GM18870 (cell line): ENCODE results near the gene GEMIN5.
A peak's percentile ranks its signal among the peaks of the same experiment; 100 is the strongest.

Source experiments
- ATAC-seq: cut with Tn5 transposase; IDR thresholded peaks from one replicate; pipeline ENCODE4 v1.9.1; 2021; ENCODE audit warnings: moderate library complexity; ENCODE audit not compliant: unreplicated experiment

GEMIN5 gene

DNA sequence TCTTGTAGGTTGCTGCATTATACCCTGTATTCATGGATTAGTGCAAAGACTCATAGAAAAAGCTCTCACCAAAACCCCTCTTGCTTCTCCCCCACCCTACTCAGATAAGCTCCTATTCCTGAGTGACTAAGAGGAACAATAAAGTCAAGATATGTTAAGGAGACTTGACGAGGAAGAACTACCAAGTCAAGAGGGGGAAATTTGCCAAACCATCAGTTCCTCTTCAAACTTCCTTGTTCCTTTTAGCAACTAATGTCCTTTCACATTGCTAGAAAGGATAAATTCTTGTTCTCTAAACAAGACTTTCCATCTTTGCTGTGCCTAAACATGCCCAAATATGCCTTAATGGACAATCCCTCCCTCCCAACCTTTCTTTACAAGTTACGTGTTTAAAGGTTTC, 52.6 kb downstream of the GEMIN5 start:
- ATAC-seq = no peak

- no peak for ATAC-seq
Measured at GRCh38 chr5:154884424-154884823, 53.6 kb downstream of the GEMIN5 start.

GRCh38 chr5:154881986-154882385, 56.0 kb downstream of the GEMIN5 start:
- no peak for ATAC-seq

DNA sequence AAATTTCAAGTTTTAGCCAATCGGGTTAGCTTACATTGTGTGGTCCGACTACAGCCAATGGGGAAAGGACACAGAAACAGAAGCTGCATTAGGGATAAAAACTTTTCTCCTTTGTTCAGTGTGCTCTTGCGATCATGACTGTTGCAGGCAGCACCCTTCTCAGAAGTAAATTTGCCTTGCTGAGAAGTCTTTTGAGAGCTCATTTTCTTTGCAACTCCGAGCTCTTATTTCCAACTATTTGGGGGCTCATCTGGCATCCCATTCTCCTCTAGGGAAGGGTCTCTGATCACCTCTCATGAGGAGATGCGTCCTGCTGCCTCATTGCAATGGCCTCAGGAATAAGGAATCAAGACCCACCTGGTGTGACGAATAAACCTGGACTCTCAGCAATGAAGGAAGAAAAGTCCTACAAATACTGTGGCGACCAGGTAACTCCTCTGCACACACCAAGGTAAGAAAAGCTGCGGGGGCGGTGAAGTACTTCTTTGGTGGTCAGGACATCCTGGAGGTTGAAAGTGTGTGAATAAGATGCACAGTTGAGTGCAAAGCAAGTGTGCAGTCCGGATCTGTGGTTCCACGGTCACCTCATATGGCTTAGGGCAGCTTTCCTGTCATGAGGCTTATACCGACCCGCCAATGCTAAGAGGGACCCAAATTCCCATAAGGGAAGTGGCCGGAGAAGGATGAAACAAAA, 59.2 kb downstream of the GEMIN5 start:
- ATAC-seq = no peak

DNA sequence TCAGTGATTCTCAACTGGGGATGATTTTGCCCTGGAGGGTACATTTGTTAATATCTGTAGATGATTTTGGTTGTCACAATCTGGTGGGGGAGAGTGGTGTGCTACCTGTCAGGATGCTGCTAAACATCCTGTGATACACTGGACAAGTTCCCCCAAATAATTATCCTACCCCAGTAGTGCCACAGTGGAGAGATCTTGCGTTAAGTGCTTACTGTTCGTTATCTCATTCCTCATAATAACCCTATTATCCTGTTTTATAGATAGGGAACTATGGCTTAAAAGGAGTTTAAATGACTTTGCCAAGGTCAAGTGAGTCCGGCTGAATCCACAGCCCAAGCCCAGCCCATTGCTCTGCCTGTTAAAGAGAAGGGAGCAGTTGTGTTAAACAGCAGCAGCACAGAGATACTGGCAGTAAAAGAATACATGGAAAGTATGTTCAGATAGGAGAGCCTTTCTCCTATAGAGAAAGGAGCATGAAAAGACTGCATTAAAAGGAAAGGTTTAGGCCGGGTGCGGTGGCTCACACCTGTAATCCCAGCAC, 64.2 kb downstream of the GEMIN5 start:
- no peak for ATAC-seq

- ATAC-seq = no peak
Measured at GRCh38 chr5:154871734-154872133, 66.3 kb downstream of the GEMIN5 start.

DNA sequence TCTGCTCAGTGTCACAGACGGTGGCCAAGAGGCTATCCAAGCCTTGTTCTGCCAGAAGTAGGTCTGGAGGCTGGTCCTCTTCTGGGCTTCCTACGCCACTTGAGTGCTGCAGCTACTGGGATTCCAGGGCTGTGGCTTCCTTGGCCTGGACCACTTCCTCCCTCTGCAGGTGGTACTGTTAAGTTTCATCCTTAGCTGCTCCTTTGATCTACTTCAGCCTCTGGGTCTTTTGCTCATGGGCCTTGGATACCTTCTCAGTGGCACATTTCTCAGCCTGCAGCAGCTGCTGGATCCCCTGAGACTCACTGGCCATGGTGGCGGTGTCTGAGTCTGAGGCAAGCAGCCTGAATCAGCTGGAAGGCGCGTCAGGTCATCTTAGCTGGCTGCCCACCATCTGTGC, 69.3 kb downstream of the GEMIN5 start:
- no peak for ATAC-seq

DNA sequence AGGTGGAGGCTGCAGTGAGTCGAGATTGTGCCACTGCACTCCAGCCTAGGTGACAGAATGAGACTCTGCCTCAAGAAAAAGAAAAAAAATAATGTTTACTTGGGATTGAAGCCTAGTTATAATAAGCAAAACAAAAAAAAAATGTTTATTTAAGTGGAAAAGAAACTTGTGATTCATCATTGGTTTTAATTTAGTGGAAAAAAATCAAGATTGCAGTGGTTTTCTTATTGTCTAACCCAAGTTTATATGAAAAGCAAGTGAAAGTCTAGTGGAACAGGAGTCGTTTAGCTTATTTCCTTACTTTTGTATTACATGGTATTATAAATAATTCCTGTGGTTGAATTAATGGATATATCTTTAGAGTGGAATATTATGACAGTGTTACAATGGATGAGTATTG, 71.2 kb downstream of the GEMIN5 start:
- no peak for ATAC-seq

DNA sequence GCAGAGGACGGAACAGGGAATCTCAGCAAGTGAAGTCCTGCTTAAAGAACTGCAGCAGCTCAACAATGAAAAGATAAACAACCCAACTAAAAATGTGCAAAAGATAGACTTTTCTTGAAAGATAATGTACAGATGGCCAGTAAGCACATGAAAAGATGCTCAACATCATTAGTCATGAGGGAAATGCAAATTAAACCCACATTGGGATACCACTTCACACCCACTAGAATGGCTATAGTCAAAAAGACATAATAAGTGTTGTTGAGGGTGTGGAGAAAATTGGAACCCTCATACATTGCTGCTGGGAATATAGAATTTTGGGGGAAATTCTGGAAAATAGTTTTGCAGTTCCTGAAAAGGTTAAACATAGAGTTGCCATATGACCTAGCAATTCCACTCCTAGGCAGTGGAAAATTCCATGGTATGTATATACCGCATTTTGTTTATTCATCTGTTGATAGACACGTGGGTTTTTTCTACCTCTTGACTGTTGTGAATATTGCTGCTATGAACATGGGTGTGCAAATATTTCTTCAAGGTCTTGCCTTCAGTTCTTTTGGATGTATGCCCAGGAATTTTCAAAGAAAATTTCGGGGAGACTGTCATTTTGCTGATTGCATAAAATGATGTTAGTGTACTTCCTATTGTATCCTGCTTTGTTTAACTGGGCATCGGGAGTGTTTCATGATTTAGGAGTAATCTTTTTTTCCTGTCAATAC, 72.4 kb downstream of the GEMIN5 start:
- no peak for ATAC-seq

DNA sequence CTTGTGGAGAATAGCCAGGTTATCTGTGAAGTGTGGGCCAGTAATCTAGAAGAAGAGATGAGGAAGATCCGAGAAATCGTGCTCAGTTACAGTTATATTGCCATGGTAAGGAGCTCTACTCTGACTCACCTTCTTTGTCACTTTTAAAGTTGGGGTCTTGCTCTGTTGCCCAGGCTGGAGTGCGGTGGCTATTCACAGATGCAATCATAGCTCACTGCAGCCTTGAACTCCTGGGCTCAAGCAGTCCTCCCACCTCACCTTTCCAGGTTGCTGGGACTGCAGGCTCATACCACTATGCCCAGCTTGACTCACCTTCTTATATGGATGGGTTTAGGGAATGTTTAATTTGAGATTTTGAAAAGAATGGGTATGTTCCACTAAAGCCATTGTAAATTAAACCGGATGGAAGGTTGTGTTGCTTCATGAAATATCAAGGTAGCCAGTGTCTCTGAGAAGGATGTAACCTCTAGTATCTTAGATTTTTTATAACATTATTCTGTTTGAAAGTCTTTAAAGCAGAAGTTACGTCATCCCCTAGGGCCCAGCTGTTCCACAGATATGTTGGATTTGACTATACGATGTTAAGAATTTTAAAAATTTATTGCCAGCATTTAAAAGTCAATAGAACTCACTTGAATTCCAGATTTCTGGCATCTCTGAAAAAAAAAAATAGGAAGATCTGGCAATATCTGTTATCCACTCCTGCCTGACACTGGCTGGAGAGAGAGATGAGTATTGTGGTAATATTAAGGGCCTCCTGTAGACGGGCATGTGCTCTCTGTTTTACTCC, 74.5 kb downstream of the GEMIN5 start:
- ATAC-seq = no peak

DNA sequence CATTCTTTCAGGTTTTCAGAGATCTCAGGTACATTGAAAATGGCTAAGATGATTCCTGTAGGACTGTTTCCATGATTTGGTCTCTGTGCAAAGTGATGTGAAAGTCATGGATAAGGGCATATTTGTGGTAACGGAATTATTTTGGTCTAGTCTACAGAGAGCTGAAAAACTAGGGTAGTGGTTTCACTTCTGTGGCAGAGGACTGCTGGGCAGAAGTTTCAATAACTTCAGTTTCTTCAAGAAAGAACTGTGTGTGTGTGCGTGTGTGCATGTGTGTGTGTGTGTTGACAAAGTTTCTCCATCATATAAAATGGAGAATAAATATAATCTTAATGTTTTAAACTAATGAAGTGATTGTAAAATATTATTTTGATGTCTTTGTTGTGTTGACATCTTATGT, 75.2 kb downstream of the GEMIN5 start:
- ATAC-seq = no peak

GRCh38 chr5:154861946-154862345, 76.1 kb downstream of the GEMIN5 start:
- ATAC-seq = no peak

DNA sequence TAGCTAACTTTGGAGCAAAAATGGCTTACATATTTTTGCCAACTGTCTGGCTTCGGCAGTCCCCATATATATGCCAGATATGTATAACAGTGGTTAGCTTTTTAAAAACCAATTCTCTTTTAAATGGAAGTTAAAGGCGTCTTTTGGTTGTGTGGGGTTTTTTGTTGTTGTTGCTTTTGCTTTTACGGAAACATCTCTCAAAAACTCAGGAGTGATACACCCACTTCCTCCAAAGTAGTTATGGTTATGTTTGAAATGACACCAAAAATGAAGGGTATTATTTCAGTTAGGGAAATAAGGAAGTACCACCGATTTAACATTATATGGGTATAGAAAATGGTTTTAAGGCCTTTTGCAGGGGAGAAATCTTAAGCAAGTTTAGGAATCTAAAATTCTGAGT, 77.2 kb downstream of the GEMIN5 start:
- no peak for ATAC-seq

- ATAC-seq = no peak
Measured at GRCh38 chr5:154860123-154860522, 77.9 kb downstream of the GEMIN5 start.

DNA sequence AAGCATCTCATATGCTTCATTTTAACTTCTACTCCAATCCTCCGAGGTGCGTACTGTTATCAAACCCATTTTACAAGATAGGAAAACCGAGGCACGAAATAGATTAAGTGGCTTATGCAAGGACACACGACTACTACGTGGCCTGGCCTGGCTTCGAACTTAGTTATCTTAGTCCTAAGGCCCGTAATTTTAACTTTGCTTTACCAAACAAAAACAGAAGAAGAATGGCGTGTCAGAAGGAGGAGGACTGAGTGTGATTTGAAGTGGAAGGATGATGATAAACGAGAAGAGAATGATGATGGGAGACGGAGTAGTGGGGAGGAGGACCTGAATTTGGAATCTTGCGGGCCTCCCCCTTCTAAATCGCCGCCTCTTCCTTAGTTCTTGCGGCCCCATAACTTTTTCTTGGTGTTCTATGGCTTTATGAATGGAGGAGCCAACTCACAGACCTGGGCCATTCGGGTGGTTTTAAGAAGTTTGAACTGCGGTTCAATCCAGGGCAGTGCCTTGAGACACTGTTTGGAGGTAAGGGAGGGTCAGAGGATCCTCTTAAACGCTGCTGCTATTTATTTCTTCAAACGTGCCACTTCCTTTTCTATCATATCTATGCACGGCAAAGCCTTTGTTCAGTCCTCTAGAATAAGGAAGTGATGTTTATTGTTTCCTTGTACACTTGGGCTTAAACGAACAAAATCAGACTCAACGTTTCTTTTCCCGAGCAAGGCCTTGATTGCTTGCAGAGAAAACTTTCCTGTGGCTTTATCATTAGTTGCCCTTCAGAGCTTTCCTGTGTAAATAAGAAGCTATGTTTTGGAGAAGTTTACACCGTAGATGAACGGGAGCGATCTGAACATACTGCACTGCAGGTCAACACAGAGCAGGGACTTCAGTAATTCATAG, 78.8 kb downstream of the GEMIN5 start:
- no peak for ATAC-seq

- peak; percentile 54 for ATAC-seq
Measured at GRCh38 chr5:154858297-154858971, 79.6 kb downstream of the GEMIN5 start, which contains the start of gene CNOT8. Gene CNOT8, plus strand, starts transcription at chr5:154858627. Its CDS starts 4,652 bp downstream, at chr5:154863279.

DNA sequence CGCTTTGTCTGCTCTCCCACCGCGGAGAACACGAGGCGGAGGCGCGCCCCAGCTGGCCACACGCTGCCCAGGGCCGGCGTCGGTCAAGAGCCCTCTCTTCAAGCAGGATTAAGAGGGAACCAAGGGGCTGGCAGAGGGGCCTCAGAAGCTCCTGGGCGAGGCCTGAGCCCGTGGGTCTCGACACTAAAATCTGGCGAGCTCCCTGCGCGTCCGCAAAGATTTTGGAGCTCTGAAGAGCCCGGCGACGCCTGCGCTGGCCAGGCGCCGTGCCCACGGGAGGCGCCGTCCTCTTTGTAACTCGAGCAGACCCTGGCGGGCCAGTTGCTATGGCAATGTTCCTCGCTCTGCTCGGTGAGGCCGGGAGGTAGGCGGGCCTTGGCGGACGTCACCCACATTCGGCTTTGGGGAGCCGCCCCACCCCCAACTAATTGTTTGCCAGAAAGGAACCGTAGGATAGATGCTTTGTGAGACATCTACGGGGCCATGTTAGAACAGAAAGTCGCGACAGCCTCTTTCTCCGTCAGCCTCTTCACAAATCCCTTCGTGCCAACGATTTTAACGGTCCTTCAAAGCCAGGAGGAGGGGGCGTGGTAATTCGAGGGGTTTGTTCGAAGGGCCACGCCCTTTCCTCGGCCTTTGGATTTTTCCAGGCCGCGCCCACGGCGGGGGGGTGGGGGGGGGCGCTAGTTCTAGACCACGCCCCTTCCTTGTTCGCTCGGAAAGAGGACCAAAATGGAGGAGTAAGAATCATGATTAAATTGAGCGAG, 80.3 kb downstream of the GEMIN5 start:
- peak; percentile 57 for ATAC-seq

DNA sequence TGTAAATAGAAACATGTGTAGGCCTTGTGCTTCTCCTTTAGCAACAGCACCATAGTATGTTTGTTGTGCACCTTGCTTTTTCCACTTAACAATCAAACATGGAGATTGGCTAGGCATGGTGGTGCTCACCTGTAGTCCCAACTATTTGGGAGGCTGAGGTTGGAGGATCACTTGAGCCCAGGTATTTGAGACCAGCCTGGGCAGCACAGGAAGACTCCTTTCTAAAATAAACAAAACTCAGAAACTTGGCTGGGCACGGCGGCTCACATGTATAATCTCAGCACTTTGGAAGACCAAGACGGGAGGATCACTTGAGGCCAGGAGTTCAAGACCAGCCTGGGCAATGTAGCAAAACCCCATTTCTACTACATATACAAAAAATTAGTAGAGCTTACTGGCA, 86.7 kb downstream of the GEMIN5 start:
- no peak for ATAC-seq
